Measurements from ENCODE around the gene AADAT.

Gene AADAT

DNA sequence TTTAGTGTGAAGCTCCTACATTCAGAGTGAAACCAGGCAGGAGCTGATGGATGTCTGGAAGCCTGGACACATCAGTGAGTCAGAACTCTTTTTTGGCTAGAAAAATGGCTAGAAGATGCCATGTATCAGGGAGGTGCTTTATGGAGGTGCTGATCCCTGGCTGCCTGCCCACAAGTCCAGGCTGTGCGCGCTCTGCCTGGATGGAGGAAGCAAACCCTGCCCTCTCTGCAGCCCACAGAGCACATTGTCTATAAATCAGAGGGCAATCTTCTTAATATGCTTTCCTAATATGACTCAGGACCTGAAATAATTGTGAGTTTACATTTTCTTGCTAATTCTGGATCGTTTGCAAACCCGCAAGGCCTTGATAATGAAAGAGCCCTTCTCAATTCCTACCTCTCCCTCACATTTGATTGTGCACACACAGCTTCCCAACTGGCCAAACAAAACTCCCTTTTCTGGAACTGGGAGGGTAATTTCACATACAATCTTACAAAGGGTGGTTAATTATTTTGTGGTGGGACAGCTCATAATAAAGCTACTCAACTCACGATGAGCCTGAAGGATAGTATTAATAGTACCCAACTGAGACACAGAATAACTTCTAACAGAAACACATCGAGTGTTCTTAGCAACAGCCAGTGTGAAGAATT, 75.3 kb downstream of the AADAT start:
- H3K4me3 ChIP-seq: no peak overlapping the region
- no peaks in the 10 kb centered on the region for H3K9me3 ChIP-seq (ENCODE audit: low read depth, low read length)
- H3K36me3 ChIP-seq (ENCODE audit: insufficient read depth, low read length): no peaks in the 10 kb centered on the region
- no peak overlapping the region for H3K9ac ChIP-seq (ENCODE audit: insufficient read length)
- no peak overlapping the region for H3K27ac ChIP-seq
- no peak for DNase-seq (ENCODE audit: low read depth, low spot score)
- no peak for TF ChIP-seq FOXP2 (optimal IDR thresholded peaks at IDR 0.05; ENCODE audit: control extremely low read depth, extremely low read length, insufficient read depth)
- no peak for TF ChIP-seq EZH2 (IDR thresholded peaks at IDR 0.05)
- TF ChIP-seq POLR2AphosphoS5 (IDR thresholded peaks at IDR 0.05; ENCODE audit: borderline replicate concordance, low read depth, low read length): no peak

DNA sequence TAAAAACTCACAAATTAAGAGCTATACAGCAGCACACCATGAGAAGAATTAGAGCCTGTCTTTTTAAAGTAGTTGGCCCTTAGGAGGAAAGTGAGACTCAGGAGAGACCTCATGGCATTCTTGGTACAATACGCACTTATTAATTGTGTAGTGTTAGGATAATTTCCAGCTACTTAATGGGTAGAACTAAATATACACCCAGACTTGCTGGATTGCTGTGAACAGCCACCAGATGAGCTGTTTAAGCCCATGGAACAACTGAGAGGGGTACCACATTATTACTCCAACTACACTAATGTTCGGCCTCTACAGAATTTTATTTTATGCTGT, 77.2 kb downstream of the AADAT start:
- Histone ChIP-seq H3K9ac (ENCODE audit: insufficient read length) (no peak overlapping the region), H3K36me3 (ENCODE audit: insufficient read depth, low read length) (no peaks in the 10 kb centered on the region), H3K9me3 (ENCODE audit: low read depth, low read length) (no peaks in the 10 kb centered on the region), H3K4me3 (no peak overlapping the region), H3K27ac (no peak overlapping the region)
- no peak for DNase-seq (ENCODE audit: low read depth, low spot score)
- TF ChIP-seq FOXP2 (optimal IDR thresholded peaks at IDR 0.05; ENCODE audit: control extremely low read depth, extremely low read length, insufficient read depth) (no peak), POLR2AphosphoS5 (IDR thresholded peaks at IDR 0.05; ENCODE audit: borderline replicate concordance, low read depth, low read length) (no peak), EZH2 (IDR thresholded peaks at IDR 0.05) (no peak)

DNA sequence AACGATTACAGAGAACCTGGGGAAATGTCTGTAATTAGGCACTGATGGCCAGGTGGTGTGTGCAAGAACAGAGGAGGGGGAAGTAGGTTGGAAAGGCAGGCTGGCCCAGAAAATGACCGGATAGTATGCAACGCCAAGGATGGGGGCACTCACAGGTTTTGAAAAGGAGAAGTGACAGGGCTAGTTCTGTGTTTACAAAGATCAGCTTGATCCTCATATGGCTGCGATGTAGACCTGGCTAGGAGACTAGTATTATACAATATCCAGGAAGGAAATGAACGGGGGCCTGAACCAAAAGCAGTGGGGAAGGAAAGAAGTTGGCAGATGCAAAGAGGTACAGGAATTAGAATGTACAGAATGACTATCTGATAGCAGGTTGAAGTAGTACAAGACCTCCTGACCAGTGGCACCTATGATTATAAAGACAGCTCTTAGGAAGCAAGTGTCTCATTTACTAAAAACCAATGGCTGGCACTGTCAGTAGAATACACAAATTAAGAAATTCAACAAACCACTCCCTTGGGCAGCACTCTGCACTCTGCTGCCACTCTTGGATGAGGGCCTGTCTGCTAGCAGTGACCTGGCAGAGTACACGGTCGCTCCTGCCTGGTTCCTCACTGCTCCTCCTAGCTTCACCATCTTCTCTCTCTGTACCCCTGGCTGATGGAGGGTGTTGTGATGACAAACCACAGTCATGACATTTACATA, 77.7 kb downstream of the AADAT start:
- TF ChIP-seq FOXP2 (optimal IDR thresholded peaks at IDR 0.05; ENCODE audit: control extremely low read depth, extremely low read length, insufficient read depth) (no peak), EZH2 (IDR thresholded peaks at IDR 0.05) (no peak), POLR2AphosphoS5 (IDR thresholded peaks at IDR 0.05; ENCODE audit: borderline replicate concordance, low read depth, low read length) (no peak)
- Histone ChIP-seq H3K27ac (no peak overlapping the region), H3K9ac (ENCODE audit: insufficient read length) (no peak overlapping the region), H3K36me3 (ENCODE audit: insufficient read depth, low read length) (no peaks in the 10 kb centered on the region), H3K9me3 (ENCODE audit: low read depth, low read length) (no peaks in the 10 kb centered on the region), H3K4me3 (no peak overlapping the region)
- DNase-seq (ENCODE audit: low read depth, low spot score): no peak
